ENCODE data around the gene FRAS1.

DNA sequence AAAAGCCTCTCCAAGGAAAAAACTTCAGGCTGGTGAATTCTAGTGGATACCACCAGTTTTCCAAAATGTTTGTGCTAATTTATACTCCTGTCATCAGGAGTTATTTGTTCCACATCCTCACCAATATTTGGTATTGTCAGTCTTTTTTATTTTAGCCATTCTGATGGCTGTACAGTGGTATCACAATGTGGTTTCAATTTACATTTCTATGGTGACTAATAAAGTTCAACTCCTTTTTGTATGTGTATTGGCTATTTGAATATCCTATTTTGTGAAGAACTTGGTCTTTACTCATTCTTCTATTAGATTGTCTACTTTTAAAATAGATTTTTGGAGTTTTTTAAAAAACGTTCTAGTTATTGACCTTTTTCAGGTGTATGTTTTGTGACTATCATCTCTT is 33.0 kb upstream of the FRAS1 start:
- no peak for TF ChIP-seq POLR2A (IDR thresholded peaks at IDR 0.05)
- TF ChIP-seq, protein P1, sequence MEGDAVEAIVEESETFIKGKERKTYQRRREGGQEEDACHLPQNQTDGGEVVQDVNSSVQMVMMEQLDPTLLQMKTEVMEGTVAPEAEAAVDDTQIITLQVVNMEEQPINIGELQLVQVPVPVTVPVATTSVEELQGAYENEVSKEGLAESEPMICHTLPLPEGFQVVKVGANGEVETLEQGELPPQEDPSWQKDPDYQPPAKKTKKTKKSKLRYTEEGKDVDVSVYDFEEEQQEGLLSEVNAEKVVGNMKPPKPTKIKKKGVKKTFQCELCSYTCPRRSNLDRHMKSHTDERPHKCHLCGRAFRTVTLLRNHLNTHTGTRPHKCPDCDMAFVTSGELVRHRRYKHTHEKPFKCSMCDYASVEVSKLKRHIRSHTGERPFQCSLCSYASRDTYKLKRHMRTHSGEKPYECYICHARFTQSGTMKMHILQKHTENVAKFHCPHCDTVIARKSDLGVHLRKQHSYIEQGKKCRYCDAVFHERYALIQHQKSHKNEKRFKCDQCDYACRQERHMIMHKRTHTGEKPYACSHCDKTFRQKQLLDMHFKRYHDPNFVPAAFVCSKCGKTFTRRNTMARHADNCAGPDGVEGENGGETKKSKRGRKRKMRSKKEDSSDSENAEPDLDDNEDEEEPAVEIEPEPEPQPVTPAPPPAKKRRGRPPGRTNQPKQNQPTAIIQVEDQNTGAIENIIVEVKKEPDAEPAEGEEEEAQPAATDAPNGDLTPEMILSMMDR (IDR thresholded peaks at IDR 0.05) = no peak
- TF ChIP-seq POLR2AphosphoS5 (IDR thresholded peaks at IDR 0.05; ENCODE audit: insufficient read depth in 1 of 2, low read depth in 1 of 2) = no peak

All from vagina (tissue), 2 donors.